ENCODE results near the gene SMG5. TPM values are rescaled to one million over a fixed set of nuclear protein-coding genes. Genes with fewer than 3 reads are reported as not detected.

SMG5 gene
- total and polyA plus RNA-seq, 8 donors, result 15.9 to 42.8 (median 26.4) TPM

Other genes with a start within 250 kb of the SMG5 start
- 10 to 100 TPM; 14.1 to 28.2 (median 16.9) TPM for gene UBQLN4, start 229.0 kb downstream of the SMG5 start, total RNA-seq
- 10 to 100 TPM; 18.6 to 24.4 TPM for gene UBQLN4, start 229.0 kb downstream of the SMG5 start, polyA plus RNA-seq
- 10 to 100 TPM; 31.7 to 40.1 (median 32.1) TPM for gene LAMTOR2, start 228.0 kb downstream of the SMG5 start, total RNA-seq
- gene LAMTOR2, start 228.0 kb downstream of the SMG5 start, polyA plus RNA-seq, result 10 to 100 TPM; 59.4 to 60.1 TPM
- gene RAB25, start 221.7 kb downstream of the SMG5 start, total RNA-seq, result 10 to 100 TPM; 29.0 to 51.1 (median 34.6) TPM
- 10 to 100 TPM; 56.3 to 81.6 TPM for gene RAB25, start 221.7 kb downstream of the SMG5 start, polyA plus RNA-seq
- gene MEX3A, start 200.4 kb downstream of the SMG5 start, total RNA-seq, result 1 to 10 TPM in 2 of 6 donors, under 1 TPM in 4; 0.12 to 3.1 (median 0.65) TPM
- under 1 TPM; 0.19 to 0.76 TPM for gene MEX3A, start 200.4 kb downstream of the SMG5 start, polyA plus RNA-seq
- 100 to 1,000 TPM in 3 of 6 donors, 10 to 100 TPM in 3; 59.4 to 119 (median 92.7) TPM for gene LMNA, start 168.1 kb downstream of the SMG5 start, total RNA-seq
- 100 to 1,000 TPM in 1 of 2 donors, 10 to 100 TPM in 1; 96.7 to 111 TPM for gene LMNA, start 168.1 kb downstream of the SMG5 start, polyA plus RNA-seq
- gene SEMA4A, start 129.2 kb downstream of the SMG5 start, total RNA-seq, result 1 to 10 TPM; 2.6 to 7.0 (median 4.5) TPM
- gene SEMA4A, start 129.2 kb downstream of the SMG5 start, polyA plus RNA-seq, result 1 to 10 TPM; 4.4 to 5.4 TPM
- gene SLC25A44, start 88.7 kb downstream of the SMG5 start, total RNA-seq, result 1 to 10 TPM; 4.0 to 9.9 (median 6.7) TPM
- gene SLC25A44, start 88.7 kb downstream of the SMG5 start, polyA plus RNA-seq, result 10 to 100 TPM in 1 of 2 donors, 1 to 10 TPM in 1; 4.3 to 11.4 TPM
- gene PMF1, start 69.8 kb downstream of the SMG5 start, total RNA-seq, result 10 to 100 TPM; 15.8 to 28.8 (median 21.9) TPM
- gene PMF1, start 69.8 kb downstream of the SMG5 start, polyA plus RNA-seq, result 10 to 100 TPM; 69.7 to 79.7 TPM
- gene BGLAP, start 40.6 kb downstream of the SMG5 start, total RNA-seq, result 1 to 10 TPM in 2 of 6 donors, under 1 TPM in 4; 0.60 to 1.7 (median 0.80) TPM
- 1 to 10 TPM; 2.9 to 4.8 TPM for gene BGLAP, start 40.6 kb downstream of the SMG5 start, polyA plus RNA-seq
- 1 to 10 TPM in 2 of 6 donors, under 1 TPM in 4; 0.51 to 1.3 (median 0.67) TPM for gene PAQR6, start 34.8 kb downstream of the SMG5 start, total RNA-seq
- 1 to 10 TPM; 3.5 to 5.6 TPM for gene PAQR6, start 34.8 kb downstream of the SMG5 start, polyA plus RNA-seq
- gene TMEM79, start 1.5 kb upstream of the SMG5 start, total RNA-seq, result 1 to 10 TPM in 4 of 6 donors, under 1 TPM in 2; 0.51 to 2.7 (median 1.1) TPM
- 1 to 10 TPM; 3.1 to 3.7 TPM for gene TMEM79, start 1.5 kb upstream of the SMG5 start, polyA plus RNA-seq
- 10 to 100 TPM; 11.1 to 29.6 (median 18.1) TPM for gene GLMP, start 12.9 kb upstream of the SMG5 start, total RNA-seq
- gene GLMP, start 12.9 kb upstream of the SMG5 start, polyA plus RNA-seq, result 10 to 100 TPM; 31.3 to 32.5 TPM
- gene VHLL, start 16.5 kb upstream of the SMG5 start, total RNA-seq, result not detected
- under 1 TPM in 1 of 2 donors, not detected in 1; 0.19 TPM for gene VHLL, start 16.5 kb upstream of the SMG5 start, polyA plus RNA-seq
- 100 to 1,000 TPM in 1 of 6 donors, 10 to 100 TPM in 5; 47.1 to 107 (median 87.1) TPM for gene CCT3, start 55.5 kb upstream of the SMG5 start, total RNA-seq
- gene CCT3, start 55.5 kb upstream of the SMG5 start, polyA plus RNA-seq, result 10 to 100 TPM; 58.3 to 81.5 TPM
- not detected for gene TSACC, start 55.7 kb upstream of the SMG5 start, total RNA-seq
- under 1 TPM in 1 of 2 donors, not detected in 1; 0.56 TPM for gene TSACC, start 55.7 kb upstream of the SMG5 start, polyA plus RNA-seq
- gene RHBG, start 86.4 kb upstream of the SMG5 start, total RNA-seq, result under 1 TPM; 0.16 to 1.00 (median 0.40) TPM
- 1 to 10 TPM; 1.3 to 3.5 TPM for gene RHBG, start 86.4 kb upstream of the SMG5 start, polyA plus RNA-seq
- 10 to 100 TPM; 19.1 to 31.8 (median 26.2) TPM for gene MEF2D, start 217.9 kb upstream of the SMG5 start, total RNA-seq
- 10 to 100 TPM; 15.7 to 20.0 TPM for gene MEF2D, start 217.9 kb upstream of the SMG5 start, polyA plus RNA-seq